Upper lobe of right lung (tissue), 1 donor: ENCODE data around the gene PCNT. TPM values are rescaled to one million over a fixed set of nuclear protein-coding genes. Genes with fewer than 3 reads are reported as not detected.

Source experiments
- ATAC-seq: fragments of 200-7000 bp; cut with Tn5 transposase; one replicate; pipeline ENCODE4 v1.9.1; 2020; ENCODE audit warnings: mild to moderate bottlenecking, moderate library complexity
- DNase-seq: peaks from one replicate; pipeline ENCODE4 v3.0.0-alpha.2; 2020
- H3K27ac ChIP-seq: fragments of 200-600 bp; one replicate; pipeline ENCODE4 v1.8.0; 2022
- H3K27me3 ChIP-seq: fragments of 200-600 bp; one replicate; pipeline ENCODE4 v1.8.0; 2022; ENCODE audit warnings: mild to moderate bottlenecking
- H3K36me3 ChIP-seq: fragments of 200-600 bp; one replicate; pipeline ENCODE4 v1.8.0; 2022
- H3K4me1 ChIP-seq: fragments of 200-600 bp; one replicate; pipeline ENCODE4 v1.8.0; 2022
- H3K4me3 ChIP-seq: fragments of 200-600 bp; one replicate; pipeline ENCODE4 v1.8.0; 2022; ENCODE audit warnings: mild to moderate bottlenecking
- H3K9me3 ChIP-seq: fragments of 200-600 bp; one replicate; pipeline ENCODE4 v1.8.0; 2022
- intact Hi-C: fragments of 100-400 bp; cut with DNase I; formaldehyde crosslinking; loops from one replicate; pipeline ENCODE4 v1.11.0; 2022
- total RNA-seq: library from RNA; stranded (reverse); fragmentation: NEBNext Ultra II Directional; extraction: Animal tissue kit (Norgen Biotek cat#: 25700); gene quantifications from one replicate; pipeline ENCODE4 v1.2.1, GENCODE V29; 2021
- TF ChIP-seq, protein P1 (sequence below): fragments of 200-600 bp; IDR thresholded peaks from one replicate; pipeline ENCODE4 v1.8.0; 2022; ENCODE audit warnings: antibody characterized with exemption
- donor health status: DM: no; HTN: yes; CAD: no; lungs with severe emphysema.

Gene PCNT
- total RNA-seq, 1 donor from 2014 or later: 29.3 TPM

DNA sequence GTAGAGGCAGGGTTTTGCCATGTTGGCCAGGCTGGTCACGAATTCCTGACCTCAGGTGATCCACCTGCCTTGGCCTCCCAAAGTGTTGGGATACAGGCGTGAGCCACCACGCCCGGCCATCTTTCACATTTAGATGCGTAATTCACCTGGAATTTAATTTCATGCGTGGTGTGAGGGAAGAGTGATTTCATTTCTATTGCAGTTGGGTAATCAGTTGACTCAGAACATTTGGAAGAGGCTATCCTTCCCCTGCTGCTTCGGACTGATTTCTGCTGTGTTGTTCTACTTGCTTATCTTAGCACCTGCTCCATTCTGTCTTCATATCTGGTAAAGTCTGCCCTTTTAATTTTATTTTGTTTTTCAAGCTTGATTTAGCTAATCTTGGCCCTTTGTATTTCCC lies 153.8 kb downstream of the PCNT start:
- DNase-seq: no peak
- intact Hi-C loops: no loop called here
- TF ChIP-seq, protein P1, sequence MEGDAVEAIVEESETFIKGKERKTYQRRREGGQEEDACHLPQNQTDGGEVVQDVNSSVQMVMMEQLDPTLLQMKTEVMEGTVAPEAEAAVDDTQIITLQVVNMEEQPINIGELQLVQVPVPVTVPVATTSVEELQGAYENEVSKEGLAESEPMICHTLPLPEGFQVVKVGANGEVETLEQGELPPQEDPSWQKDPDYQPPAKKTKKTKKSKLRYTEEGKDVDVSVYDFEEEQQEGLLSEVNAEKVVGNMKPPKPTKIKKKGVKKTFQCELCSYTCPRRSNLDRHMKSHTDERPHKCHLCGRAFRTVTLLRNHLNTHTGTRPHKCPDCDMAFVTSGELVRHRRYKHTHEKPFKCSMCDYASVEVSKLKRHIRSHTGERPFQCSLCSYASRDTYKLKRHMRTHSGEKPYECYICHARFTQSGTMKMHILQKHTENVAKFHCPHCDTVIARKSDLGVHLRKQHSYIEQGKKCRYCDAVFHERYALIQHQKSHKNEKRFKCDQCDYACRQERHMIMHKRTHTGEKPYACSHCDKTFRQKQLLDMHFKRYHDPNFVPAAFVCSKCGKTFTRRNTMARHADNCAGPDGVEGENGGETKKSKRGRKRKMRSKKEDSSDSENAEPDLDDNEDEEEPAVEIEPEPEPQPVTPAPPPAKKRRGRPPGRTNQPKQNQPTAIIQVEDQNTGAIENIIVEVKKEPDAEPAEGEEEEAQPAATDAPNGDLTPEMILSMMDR: no peak
- Histone ChIP-seq H3K27ac (no peak overlapping the region), H3K4me1 (no peaks in the 10 kb centered on the region), H3K9me3 (no peaks in the 10 kb centered on the region), H3K36me3 (no peaks in the 10 kb centered on the region), H3K27me3 (no peaks in the 10 kb centered on the region), H3K4me3 (no peak overlapping the region)
- ATAC-seq: no peak

DNA sequence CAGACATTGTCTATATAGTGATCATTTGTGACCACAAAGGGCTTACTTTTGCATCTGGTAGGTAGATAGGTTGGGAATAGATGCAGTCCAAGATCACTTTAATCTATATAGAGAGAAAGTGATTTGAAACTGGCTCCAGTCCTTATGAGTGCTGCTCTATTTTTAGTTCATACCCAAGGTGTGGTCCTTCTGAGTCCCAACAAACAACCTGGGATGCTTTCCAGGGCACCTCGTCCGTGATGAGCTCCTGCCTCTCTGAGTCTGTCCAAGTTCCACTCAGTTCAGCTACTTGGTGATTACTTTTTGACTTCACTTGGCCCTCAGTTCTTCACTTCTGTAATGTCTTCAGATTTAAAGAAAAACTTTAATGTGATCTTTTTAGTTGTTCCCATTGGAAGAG lies 155.0 kb downstream of the PCNT start:
- H3K27ac ChIP-seq: no peak overlapping the region
- DNase-seq: no peak
- TF ChIP-seq, protein P1: no peak
- no peak overlapping the region for H3K4me3 ChIP-seq
- no peaks in the 10 kb centered on the region for H3K4me1 ChIP-seq
- no peaks in the 10 kb centered on the region for H3K27me3 ChIP-seq
- intact Hi-C loops: no loop called here
- H3K9me3 ChIP-seq: no peaks in the 10 kb centered on the region
- ATAC-seq: no peak
- no peaks in the 10 kb centered on the region for H3K36me3 ChIP-seq

DNA sequence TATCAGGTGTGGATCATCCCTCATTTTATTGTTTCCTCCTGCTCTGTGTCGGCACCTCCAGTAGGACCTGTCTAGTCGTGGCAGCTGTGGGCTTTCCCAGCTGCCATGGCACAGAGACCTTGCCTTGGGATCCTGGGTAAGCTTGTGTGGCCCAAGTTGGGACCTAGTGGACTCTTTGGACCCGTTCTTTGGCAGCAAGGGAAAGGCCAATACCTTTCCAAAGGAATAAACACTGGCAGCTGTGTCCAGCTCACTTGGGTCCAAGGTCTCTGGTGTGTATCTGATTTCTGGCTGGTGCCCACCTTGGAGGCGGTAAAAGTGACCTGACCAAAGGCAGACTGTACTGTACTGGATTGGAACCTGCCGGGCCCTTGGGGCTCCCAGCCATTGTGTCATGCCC lies 156.5 kb downstream of the PCNT start:
- Histone ChIP-seq H3K9me3 (no peaks in the 10 kb centered on the region), H3K4me3 (no peak overlapping the region), H3K36me3 (no peaks in the 10 kb centered on the region), H3K4me1 (no peaks in the 10 kb centered on the region), H3K27ac (no peak overlapping the region), H3K27me3 (no peaks in the 10 kb centered on the region)
- no peak for ATAC-seq
- TF ChIP-seq, protein P1: no peak
- no peak for DNase-seq
- intact Hi-C loops: no loop called here

DNA sequence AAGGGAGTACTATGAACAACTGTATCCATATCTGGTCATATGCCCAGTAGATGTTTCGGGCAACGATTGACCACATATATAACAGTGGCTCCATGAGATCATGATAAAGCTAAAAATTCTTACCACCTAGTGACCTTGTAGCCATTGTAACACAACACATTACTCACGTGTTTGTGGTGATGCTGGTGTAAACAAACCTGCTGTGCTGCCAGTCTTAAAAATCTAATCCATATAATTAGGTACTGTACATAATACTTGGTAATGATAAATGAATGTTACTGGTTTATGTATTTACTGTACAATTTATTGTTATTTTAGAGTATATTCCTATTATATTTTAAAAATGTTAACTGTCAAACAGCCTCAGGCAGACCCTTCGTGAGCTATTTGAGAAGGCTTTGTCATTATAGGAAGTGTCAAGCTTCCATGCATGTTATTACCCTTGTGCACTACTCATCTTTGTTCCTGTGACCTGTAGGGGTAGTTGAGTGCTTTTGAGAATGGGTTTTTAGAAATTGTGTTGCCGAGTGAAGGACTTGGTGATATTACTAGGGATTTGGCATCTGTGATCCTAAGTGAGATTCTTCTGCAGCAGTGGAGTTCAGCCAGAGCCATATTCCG lies 158.4 kb downstream of the PCNT start:
- no peaks in the 10 kb centered on the region for H3K27me3 ChIP-seq
- DNase-seq (no peak), ATAC-seq (no peak)
- TF ChIP-seq, protein P1: no peak
- H3K27ac ChIP-seq: no peak overlapping the region
- H3K4me1 ChIP-seq: no peaks in the 10 kb centered on the region
- intact Hi-C loops: no loop called here
- no peaks in the 10 kb centered on the region for H3K9me3 ChIP-seq
- peaks cover 13% of the 10 kb centered on the region for H3K36me3 ChIP-seq
- H3K4me3 ChIP-seq: no peak overlapping the region

DNA sequence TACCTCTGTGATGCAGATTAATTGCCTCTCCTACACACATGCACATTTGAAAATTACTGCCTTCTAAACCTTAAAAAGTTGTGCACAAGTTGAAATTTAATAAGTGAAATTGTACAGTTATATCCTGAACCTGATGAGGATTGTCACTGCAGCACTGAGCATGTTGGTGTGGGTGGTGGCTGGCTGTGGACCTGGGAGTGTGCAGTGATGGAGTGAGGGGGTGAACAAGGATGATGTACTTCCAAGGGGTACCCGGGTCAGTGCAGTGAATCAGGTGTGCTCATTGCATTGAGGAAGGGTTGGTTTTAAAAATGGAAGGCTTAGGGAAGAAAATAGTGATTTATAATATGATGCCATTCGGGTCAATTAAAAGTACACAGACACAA lies 158.9 kb downstream of the PCNT start:
- Histone ChIP-seq H3K27me3 (no peaks in the 10 kb centered on the region), H3K36me3 (peaks cover 13% of the 10 kb centered on the region), H3K4me3 (no peak overlapping the region), H3K27ac (no peak overlapping the region), H3K4me1 (no peaks in the 10 kb centered on the region), H3K9me3 (no peaks in the 10 kb centered on the region)
- no peak for DNase-seq
- no peak for ATAC-seq
- TF ChIP-seq, protein P1: no peak
- intact Hi-C loops: no loop called here
